Muscle of leg (tissue), 11 donors: Measurements from ENCODE around the gene NENF. TPM values are rescaled to one million over a fixed set of nuclear protein-coding genes. Genes with fewer than 3 reads are reported as not detected.

Experiments used
- DNase-seq: peaks from one replicate; pipeline ENCODE4 v3.0.0; 2013
- H3K27ac ChIP-seq: one replicate; pipeline ENCODE4 v1.5.1; 2013; ENCODE audit warnings: mild to moderate bottlenecking, low read length, control low read depth
- H3K27me3 ChIP-seq: one replicate; pipeline ENCODE4 v1.6.1; 2013; ENCODE audit warnings: low read length; ENCODE audit not compliant: control insufficient read depth, insufficient read depth
- H3K36me3 ChIP-seq: one replicate; pipeline ENCODE4 v1.6.1; 2013; ENCODE audit warnings: low read length; ENCODE audit not compliant: control insufficient read depth, insufficient read depth
- H3K4me1 ChIP-seq: one replicate; pipeline ENCODE4 v1.6.1; 2013; ENCODE audit warnings: low read length; ENCODE audit not compliant: control insufficient read depth, insufficient read depth
- H3K4me3 ChIP-seq: one replicate; pipeline ENCODE4 v1.5.1; 2013; ENCODE audit warnings: low read length, control low read depth
- H3K9me3 ChIP-seq: replicated peaks from 2 replicates; pipeline ENCODE4 v1.6.1; 2013; ENCODE audit warnings: low read depth, low read length; ENCODE audit not compliant: control insufficient read depth
- WGBS: methylation state at CpG from one replicate; pipeline ENCODE4 v1.1.5; 2013; ENCODE audit warnings: missing lambda C conversion rate; ENCODE audit not compliant: insufficient coverage; 5-methylcytosine and 5-hydroxymethylcytosine counted together
- polyA plus RNA-seq, 8 donors: library from polyadenylated mRNA; unstranded; fragments of 120-200 nt; gene quantifications; one replicate each; pipeline versions ENCODE4 v1.2.1 to v1.2.3, GENCODE V29; 2013; ENCODE audit warnings: inconsistent platforms in 1 of 8, low replicate concordance in 1 of 8; ENCODE audit not compliant: insufficient read length in 8 of 8, insufficient read depth in 1 of 8
- total RNA-seq: library from RNA; stranded (reverse); fragments of 120-200 nt; gene quantifications from one replicate; pipeline ENCODE4 v1.2.4, GENCODE V29; 2013

Gene NENF
- total and polyA plus RNA-seq, 9 donors = 58.4 to 153 (median 74.2) TPM

DNA sequence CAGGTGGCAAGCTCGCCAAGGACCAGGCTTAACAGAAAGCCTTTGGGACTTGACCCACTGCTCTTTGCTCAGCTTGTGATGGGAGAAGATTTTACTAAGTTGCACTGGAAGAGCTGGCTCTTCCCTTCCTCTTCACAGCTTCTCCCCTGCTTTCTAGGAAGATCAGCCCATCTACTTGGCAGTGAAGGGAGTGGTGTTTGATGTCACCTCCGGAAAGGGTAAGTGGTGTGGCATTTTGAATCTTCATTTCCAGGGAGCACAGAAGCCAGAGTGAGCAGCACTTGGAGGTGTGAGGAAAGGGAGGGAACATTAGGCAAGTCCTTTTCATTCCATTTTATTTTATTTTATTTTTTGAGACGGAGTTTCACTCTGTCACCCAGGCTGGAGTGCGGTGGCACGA, 9.7 kb downstream of the NENF start:
- 100% methylated on average over 4 of the region's 5 CpGs for WGBS
- H3K4me1 ChIP-seq = peaks cover 4% of the 10 kb centered on the region
- no peak for DNase-seq
- H3K9me3 ChIP-seq = no peaks in the 10 kb centered on the region
- H3K4me3 ChIP-seq = no peak overlapping the region
- H3K27me3 ChIP-seq = no peaks in the 10 kb centered on the region
- H3K27ac ChIP-seq = no peak overlapping the region
- peaks cover 30% of the 10 kb centered on the region for H3K36me3 ChIP-seq

DNA sequence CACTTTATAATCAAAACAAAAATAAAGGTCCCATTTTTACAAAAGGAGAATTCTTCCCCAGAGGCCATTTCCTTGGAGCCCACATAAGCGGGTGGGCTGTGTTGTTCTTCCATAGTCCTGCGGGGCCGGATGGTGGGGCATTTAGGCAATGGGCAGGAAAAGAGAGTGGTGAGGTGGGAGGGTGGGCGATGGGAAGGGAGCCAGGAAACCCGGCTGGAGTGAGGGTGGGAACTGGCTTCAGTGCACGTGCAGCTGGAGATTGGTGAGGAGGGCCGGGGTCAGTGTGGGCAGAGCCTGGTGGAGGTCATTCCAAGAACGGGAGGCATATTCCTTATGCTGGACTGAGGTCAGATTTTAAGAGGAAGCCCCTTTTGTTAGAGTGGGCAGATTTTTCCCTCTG, 13.6 kb downstream of the NENF start:
- DNase-seq = no peak
- no peaks in the 10 kb centered on the region for H3K27me3 ChIP-seq
- H3K9me3 ChIP-seq = no peaks in the 10 kb centered on the region
- 78% methylated on average over 8 of the region's 8 CpGs for WGBS
- peaks cover 30% of the 10 kb centered on the region for H3K36me3 ChIP-seq
- peaks cover 25% of the 10 kb centered on the region for H3K4me1 ChIP-seq
- no peak overlapping the region for H3K27ac ChIP-seq
- no peak overlapping the region for H3K4me3 ChIP-seq

DNA sequence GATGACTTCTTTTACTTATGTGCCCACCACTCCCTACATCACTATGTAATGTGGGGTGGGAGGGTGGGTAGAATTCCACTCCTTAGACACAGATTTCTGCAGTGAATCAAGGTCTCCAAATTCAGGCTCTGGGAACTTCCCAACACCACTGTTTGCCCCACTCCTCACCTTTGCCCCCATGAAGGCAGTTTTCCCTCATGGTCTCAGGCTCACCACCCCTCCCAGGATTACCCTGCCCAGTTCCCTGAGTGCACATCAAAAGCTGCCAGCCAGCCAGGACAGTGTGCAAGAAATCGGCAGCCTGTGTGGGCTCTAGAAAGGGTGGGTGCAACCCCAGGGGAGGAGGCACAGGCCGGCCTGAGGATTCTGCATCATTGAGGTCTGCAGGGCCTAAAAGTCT, 14.8 kb downstream of the NENF start:
- Histone ChIP-seq H3K9me3 (no peaks in the 10 kb centered on the region), H3K4me1 (peaks cover 36% of the 10 kb centered on the region), H3K27ac (no peak overlapping the region), H3K4me3 (no peak overlapping the region), H3K27me3 (no peaks in the 10 kb centered on the region), H3K36me3 (peaks cover 32% of the 10 kb centered on the region)
- 80% methylated on average over 1 of the region's 2 CpGs for WGBS
- no peak for DNase-seq

- peaks cover 17% of the 10 kb centered on the region for H3K36me3 ChIP-seq
- H3K4me1 ChIP-seq = peaks cover 53% of the 10 kb centered on the region
- no peaks in the 10 kb centered on the region for H3K27me3 ChIP-seq
- H3K9me3 ChIP-seq = no peaks in the 10 kb centered on the region
- DNase-seq = peak; percentile 89
- H3K4me3 ChIP-seq = no peak overlapping the region
- 31% methylated on average over 2 of the region's 4 CpGs for WGBS
- H3K27ac ChIP-seq = peak overlapping the region; percentile 80
Measured at GRCh38 chr1:212450331-212450881, 17.7 kb downstream of the NENF start.

GRCh38 chr1:212451416-212452322, 18.9 kb downstream of the NENF start:
- Histone ChIP-seq H3K27ac (peak overlapping the region; percentile 80), H3K36me3 (peaks cover 6% of the 10 kb centered on the region), H3K4me1 (peaks cover 65% of the 10 kb centered on the region), H3K27me3 (no peaks in the 10 kb centered on the region), H3K9me3 (no peaks in the 10 kb centered on the region), H3K4me3 (no peak overlapping the region)
- DNase-seq = no peak
- 55% methylated on average over 5 of the region's 6 CpGs for WGBS

GRCh38 chr1:212452323-212453155, 19.8 kb downstream of the NENF start:
- DNase-seq = peak; percentile 96
- no peak overlapping the region for H3K4me3 ChIP-seq
- H3K9me3 ChIP-seq = no peaks in the 10 kb centered on the region
- no peaks in the 10 kb centered on the region for H3K27me3 ChIP-seq
- H3K4me1 ChIP-seq = peaks cover 68% of the 10 kb centered on the region
- peaks cover 2% of the 10 kb centered on the region for H3K36me3 ChIP-seq
- WGBS = 47% methylated on average over 2 of the region's 15 CpGs
- H3K27ac ChIP-seq = peak overlapping the region; percentile 86

- no peaks in the 10 kb centered on the region for H3K27me3 ChIP-seq
- no peak overlapping the region for H3K4me3 ChIP-seq
- WGBS = 61% methylated on average over 11 of the region's 12 CpGs
- peaks cover 2% of the 10 kb centered on the region for H3K36me3 ChIP-seq
- H3K4me1 ChIP-seq = peaks cover 68% of the 10 kb centered on the region
- H3K27ac ChIP-seq = peak overlapping the region; percentile 86
- no peak for DNase-seq
- H3K9me3 ChIP-seq = peaks cover 6% of the 10 kb centered on the region
Measured at GRCh38 chr1:212453156-212453857, 20.6 kb downstream of the NENF start.

DNA sequence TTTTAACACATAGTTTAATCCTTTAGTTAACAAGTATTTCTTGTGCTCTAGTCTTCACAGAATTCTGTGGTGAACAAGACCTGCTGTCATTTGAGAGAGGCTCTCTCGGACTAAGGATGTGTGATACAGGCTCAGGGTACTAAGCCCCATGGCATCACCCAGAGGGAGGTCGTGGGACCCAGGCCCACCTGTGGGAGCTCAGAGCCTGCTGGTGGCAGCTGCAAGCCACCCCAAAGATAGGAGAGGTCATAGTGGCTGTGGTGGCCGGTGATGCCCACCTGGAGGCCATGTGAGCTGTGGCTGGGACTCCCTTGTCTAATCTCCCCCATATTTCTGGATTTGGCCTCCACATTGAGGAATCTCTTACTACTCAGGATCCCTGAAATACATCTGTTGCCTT, 22.0 kb downstream of the NENF start:
- Histone ChIP-seq H3K27me3 (no peaks in the 10 kb centered on the region), H3K4me1 (peaks cover 58% of the 10 kb centered on the region), H3K36me3 (peaks cover 2% of the 10 kb centered on the region), H3K9me3 (peaks cover 6% of the 10 kb centered on the region), H3K27ac (no peak overlapping the region), H3K4me3 (no peak overlapping the region)
- no peak for DNase-seq
- WGBS = 94% methylated on average over 2 of the region's 3 CpGs

DNA sequence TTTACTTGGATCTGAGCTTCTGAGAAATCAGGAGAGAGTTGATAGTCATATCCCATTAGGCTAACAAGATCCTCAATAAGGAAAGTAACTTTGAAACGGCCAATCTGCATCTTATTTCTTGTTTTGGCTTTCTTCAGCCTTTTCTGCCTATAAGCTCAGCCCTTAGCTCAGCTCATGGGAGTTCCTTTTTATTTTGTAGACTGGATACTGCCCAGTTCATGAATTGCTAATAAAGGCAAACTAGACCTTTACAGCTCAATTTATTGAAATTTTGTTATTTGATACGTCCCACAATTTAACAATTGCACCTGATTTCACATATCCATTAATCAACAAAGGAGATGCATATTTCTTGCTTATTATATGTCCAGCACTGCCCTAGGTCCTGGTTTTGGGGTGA, 22.7 kb downstream of the NENF start:
- no CpG with 5 or more reads among the region's 2 CpGs for WGBS
- Histone ChIP-seq H3K4me1 (peaks cover 52% of the 10 kb centered on the region), H3K9me3 (peaks cover 6% of the 10 kb centered on the region), H3K4me3 (no peak overlapping the region), H3K27me3 (no peaks in the 10 kb centered on the region), H3K36me3 (peaks cover 2% of the 10 kb centered on the region), H3K27ac (no peak overlapping the region)
- DNase-seq = no peak
